Colon (tissue), 2 donors: Measurements from ENCODE around the gene C1QTNF1.

Experiments used
- FAIRE-seq: peaks from 2 replicates; lab custom pipeline; 2012; peaks lifted over from hg19 to GRCh38; lab: Jason Lieb, UNC
- donor health status: control.
- donor health status: control.

C1QTNF1 gene

DNA sequence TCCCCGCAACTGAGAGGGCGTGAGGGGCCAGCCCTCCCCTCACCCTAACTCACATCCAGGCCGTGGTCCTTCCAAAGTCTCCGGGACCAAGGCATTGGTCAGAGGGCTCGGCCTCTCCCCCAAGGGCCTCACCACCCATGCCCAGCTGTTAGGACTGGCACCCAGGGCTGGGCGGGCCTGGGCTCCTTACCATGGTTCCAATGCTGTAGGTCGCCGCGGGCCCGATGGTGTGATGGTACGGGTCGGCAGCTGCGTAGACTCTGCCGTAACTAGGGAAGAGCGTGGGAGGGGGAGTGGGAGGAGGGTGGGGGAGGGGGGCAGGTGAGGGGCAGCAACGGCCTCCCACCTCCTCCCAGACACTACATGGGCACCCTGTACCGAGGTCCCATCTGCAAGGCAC, 70.3 kb downstream of the C1QTNF1 start:
- FAIRE-seq: no peak

DNA sequence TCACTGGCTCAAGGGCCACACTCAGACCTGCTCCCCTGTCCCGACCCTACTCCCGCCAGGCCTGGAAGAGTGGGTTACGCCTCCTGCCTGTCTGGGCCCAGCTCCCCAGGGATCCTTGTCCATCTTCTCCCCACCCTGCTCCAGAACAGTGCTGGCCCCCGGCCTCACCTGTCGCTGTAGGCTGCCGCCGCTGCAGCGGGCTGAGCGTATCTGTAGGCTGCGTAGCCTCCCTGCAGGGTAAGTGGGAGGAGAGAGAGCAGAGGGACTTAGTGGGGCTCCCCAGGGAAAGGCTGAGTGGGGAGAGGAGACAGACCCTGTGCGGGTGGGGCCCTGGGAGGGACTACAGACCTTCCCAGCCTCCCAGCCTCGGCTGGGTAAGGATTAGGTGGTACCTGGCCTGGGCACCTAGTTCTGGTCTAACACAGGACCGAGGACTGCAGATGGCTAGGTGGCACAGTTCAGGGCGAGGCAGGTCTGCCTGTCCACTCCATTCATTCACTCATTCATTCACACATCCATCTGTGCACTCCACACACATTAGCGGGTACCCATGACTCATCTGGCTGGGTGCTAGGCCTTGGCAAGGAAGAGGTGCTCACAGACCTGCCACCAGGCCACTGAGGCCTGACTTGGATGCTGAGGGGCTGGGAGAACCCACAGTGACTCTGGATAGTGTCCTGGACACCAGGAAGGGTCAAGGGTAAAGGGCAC, 71.5 kb downstream of the C1QTNF1 start:
- FAIRE-seq: no peak

DNA sequence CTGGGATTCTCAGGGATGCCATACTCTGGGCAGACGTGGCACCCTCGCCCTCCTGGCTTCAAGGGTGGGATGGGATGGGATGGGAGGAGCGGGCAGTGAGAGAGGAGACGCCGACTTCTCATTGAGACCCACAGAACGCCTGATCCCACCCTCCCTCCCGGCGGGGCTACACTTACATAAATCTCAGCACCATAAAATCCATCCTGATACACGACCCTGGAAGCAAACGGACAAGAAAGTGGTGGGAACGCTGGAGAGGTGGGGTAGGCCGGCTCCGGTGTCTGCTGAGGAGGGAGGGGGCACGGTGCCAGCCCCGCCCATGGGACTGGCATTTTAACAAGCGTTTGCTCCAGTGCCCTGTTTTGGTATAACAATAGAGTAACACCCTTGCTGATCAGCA, 72.5 kb downstream of the C1QTNF1 start:
- FAIRE-seq: no peak

DNA sequence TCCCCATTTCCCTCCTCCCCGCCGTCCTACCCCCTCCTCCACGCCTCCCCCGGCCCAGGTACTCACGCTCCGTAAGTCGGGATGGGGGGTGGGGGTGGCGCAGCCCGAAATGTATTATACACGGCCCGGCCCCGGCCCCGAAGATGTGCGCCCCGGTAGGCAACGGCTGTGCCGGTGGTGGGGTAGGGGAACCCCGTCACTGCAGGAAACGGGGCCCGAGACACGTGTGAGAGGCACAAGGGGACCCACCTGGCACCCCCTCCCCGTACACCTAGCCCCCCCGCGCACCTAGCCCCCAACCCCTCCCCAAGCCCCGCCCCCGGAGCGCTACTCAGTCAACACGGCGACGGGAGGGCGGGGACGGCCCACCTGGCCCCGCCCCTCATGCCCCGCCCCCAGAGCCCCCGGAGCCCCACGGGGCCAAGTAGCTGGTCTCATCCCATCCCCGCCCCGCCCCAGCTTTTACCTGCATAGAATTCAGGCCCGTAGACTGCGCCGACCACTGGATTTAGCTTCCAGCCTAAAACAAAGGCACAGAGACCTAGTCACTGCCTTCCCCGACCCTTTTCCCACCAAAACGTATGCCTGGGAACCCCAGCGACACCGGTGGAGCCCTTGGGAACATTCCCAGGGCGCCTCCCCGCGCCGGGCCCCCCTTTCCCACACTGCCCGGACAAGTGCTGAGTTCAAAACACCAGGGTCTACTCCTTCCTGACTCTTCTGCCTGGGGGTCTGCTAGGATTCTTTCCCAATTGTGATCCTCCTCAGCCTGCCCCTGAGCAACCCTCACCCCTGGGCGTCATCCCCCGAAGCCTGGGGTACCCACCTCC, 73.5 kb downstream of the C1QTNF1 start:
- FAIRE-seq: no peak

DNA sequence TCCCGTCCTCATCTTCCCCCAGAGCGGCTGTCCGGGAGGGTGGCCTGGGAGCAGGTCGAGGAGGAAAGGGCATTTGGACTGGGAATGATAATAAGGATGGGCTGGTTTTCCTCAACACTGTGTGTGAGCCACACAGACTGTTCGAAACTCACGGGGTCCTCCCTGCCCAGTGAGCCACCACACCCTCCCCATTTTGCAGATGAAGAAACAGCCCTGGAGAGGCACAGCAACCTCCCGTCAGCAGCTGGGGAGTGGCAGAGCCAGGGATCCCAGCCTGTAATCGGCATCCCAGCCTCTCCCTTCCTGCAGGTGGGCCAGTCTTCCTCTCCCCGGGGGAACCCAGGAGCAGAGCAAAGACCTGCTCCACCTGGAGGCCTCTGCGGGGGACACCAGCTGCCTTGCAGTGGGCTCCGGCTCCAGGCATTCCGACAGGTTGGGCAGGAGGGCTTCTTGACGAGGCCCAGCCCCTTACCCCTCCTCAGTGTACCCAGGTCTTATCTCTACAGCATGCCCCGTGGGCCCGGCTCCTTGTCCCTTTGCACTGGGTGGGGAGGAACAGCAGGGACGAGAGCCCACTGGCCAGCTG, 74.4 kb downstream of the C1QTNF1 start:
- FAIRE-seq: no peak
